AG10803 (cell line): ENCODE measurements around the gene UST.
"Not testable (repeated sequence)": the region's sequence is repeated elsewhere in the genome, so short reads cannot be mapped to it uniquely, and the experiment has no call there.

Experiments used
- DNase-seq: peaks from one replicate; pipeline ENCODE4 v3.0.0; 2010; ENCODE audit warnings: low read depth
- H3K4me3 ChIP-seq: 2 replicates; pipeline ENCODE4 v1.5.1; 2011; ENCODE audit warnings: mild to moderate bottlenecking, low read length, control low read depth
- TF ChIP-seq, protein P1 (sequence below): conservative IDR thresholded peaks from 2 replicates; pipeline ENCODE4 v1.5.1; 2011; ENCODE audit warnings: mild to moderate bottlenecking, low read length, control low read depth, inconsistent platforms

The UST gene

GRCh38 chr6:149032599-149033405 lies 286.0 kb downstream of the UST start:
- TF ChIP-seq, protein P1, sequence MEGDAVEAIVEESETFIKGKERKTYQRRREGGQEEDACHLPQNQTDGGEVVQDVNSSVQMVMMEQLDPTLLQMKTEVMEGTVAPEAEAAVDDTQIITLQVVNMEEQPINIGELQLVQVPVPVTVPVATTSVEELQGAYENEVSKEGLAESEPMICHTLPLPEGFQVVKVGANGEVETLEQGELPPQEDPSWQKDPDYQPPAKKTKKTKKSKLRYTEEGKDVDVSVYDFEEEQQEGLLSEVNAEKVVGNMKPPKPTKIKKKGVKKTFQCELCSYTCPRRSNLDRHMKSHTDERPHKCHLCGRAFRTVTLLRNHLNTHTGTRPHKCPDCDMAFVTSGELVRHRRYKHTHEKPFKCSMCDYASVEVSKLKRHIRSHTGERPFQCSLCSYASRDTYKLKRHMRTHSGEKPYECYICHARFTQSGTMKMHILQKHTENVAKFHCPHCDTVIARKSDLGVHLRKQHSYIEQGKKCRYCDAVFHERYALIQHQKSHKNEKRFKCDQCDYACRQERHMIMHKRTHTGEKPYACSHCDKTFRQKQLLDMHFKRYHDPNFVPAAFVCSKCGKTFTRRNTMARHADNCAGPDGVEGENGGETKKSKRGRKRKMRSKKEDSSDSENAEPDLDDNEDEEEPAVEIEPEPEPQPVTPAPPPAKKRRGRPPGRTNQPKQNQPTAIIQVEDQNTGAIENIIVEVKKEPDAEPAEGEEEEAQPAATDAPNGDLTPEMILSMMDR = 0 out of 2 replicates have a peak, but pooled peaks have one; percentile 3
- peak overlapping the region; percentile 21 for H3K4me3 ChIP-seq
- peak; percentile 93 for DNase-seq

DNA sequence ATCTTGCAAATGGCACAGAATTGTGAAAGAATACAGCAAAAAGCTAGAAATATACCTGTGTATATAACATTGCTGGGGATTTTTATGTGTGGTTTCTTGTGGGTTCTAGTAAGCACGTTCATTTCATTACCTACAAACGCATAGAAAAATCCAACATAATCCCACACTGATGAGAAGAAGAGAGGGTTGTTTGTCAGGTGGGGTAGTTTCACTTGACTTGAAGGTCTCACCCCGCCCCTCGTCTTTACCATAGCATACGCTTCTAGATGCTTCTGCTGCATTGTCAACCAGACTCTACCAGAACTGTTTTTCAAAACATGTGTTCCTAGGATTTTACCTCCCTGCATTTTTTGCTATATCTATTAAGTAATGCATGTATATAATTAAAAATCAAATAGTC lies 286.6 kb downstream of the UST start:
- H3K4me3 ChIP-seq = no peak overlapping the region
- TF ChIP-seq, protein P1 = no peak
- no peak for DNase-seq

- no peak overlapping the region for H3K4me3 ChIP-seq
- peak; percentile 51 for DNase-seq
- TF ChIP-seq, protein P1 = no peak
These were observed 288.9 kb downstream of the UST start for GRCh38 chr6:149035766-149036165.

GRCh38 chr6:149037051-149037671 lies 290.3 kb downstream of the UST start:
- H3K4me3 ChIP-seq = no peak overlapping the region
- TF ChIP-seq, protein P1 = no peak
- peak; percentile 64 for DNase-seq

- not testable (repeated sequence) for DNase-seq, H3K4me3 ChIP-seq
These were observed 292.2 kb downstream of the UST start for GRCh38 chr6:149039025-149039424.

- TF ChIP-seq, protein P1 = no peak
- no peak overlapping the region for H3K4me3 ChIP-seq
- no peak for DNase-seq
These were observed 295.1 kb downstream of the UST start for GRCh38 chr6:149041953-149042352.

- TF ChIP-seq, protein P1 = peak; percentile 21
- no peak overlapping the region for H3K4me3 ChIP-seq
- DNase-seq = no peak
These were observed 296.8 kb downstream of the UST start for GRCh38 chr6:149043476-149044130.
